Muscle of leg (tissue), 11 donors: Measurements from ENCODE around the gene ACP4. TPM values are rescaled to one million over a fixed set of nuclear protein-coding genes. Genes with fewer than 3 reads are reported as not detected.
"Not testable (repeated sequence)": the region's sequence is repeated elsewhere in the genome, so short reads cannot be mapped to it uniquely, and the experiment has no call there.

Experiments used
- DNase-seq: peaks from one replicate; pipeline ENCODE4 v3.0.0; 2013
- H3K27ac ChIP-seq: one replicate; pipeline ENCODE4 v1.5.1; 2013; ENCODE audit warnings: mild to moderate bottlenecking, low read length, control low read depth
- H3K27me3 ChIP-seq: one replicate; pipeline ENCODE4 v1.6.1; 2013; ENCODE audit warnings: low read length; ENCODE audit not compliant: control insufficient read depth, insufficient read depth
- H3K36me3 ChIP-seq: one replicate; pipeline ENCODE4 v1.6.1; 2013; ENCODE audit warnings: low read length; ENCODE audit not compliant: control insufficient read depth, insufficient read depth
- H3K4me1 ChIP-seq: one replicate; pipeline ENCODE4 v1.6.1; 2013; ENCODE audit warnings: low read length; ENCODE audit not compliant: control insufficient read depth, insufficient read depth
- H3K4me3 ChIP-seq: one replicate; pipeline ENCODE4 v1.5.1; 2013; ENCODE audit warnings: low read length, control low read depth
- H3K9me3 ChIP-seq: replicated peaks from 2 replicates; pipeline ENCODE4 v1.6.1; 2013; ENCODE audit warnings: low read depth, low read length; ENCODE audit not compliant: control insufficient read depth
- WGBS: methylation state at CpG from one replicate; pipeline ENCODE4 v1.1.5; 2013; ENCODE audit warnings: missing lambda C conversion rate; ENCODE audit not compliant: insufficient coverage; 5-methylcytosine and 5-hydroxymethylcytosine counted together
- polyA plus RNA-seq, 8 donors: library from polyadenylated mRNA; unstranded; fragments of 120-200 nt; gene quantifications; one replicate each; pipeline versions ENCODE4 v1.2.1 to v1.2.3, GENCODE V29; 2013; ENCODE audit warnings: inconsistent platforms in 1 of 8, low replicate concordance in 1 of 8; ENCODE audit not compliant: insufficient read length in 8 of 8, insufficient read depth in 1 of 8
- total RNA-seq: library from RNA; stranded (reverse); fragments of 120-200 nt; gene quantifications from one replicate; pipeline ENCODE4 v1.2.4, GENCODE V29; 2013

Gene ACP4
- total and polyA plus RNA-seq, 9 donors = 0.15 to 0.16 (median 0.15) TPM; not detected in 6

DNA sequence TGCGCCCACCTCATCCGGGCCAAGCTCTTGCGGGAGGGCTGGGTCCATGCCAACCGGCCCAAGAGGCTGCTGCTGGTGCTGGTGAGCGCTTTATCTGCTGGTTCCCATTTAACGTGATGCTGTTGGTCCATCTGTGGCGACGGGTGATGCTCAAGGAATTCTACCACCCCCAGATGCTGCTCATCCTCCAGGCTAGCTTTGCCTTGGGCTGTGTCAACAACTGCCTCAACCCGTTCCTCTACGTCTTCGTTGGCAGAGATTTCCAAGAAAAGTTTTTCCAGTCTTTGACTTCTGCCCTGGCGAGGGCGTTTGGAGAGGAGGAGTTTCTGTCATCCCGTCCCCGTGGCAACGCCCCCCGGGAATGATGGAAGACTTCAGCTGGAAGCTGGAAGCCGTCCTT lies 31.1 kb upstream of the ACP4 start:
- DNase-seq, H3K27me3 ChIP-seq, H3K4me3 ChIP-seq, H3K9me3 ChIP-seq, H3K4me1 ChIP-seq, H3K27ac ChIP-seq, H3K36me3 ChIP-seq: not testable (repeated sequence)
- WGBS = 92% methylated on average over 8 of the region's 18 CpGs

DNA sequence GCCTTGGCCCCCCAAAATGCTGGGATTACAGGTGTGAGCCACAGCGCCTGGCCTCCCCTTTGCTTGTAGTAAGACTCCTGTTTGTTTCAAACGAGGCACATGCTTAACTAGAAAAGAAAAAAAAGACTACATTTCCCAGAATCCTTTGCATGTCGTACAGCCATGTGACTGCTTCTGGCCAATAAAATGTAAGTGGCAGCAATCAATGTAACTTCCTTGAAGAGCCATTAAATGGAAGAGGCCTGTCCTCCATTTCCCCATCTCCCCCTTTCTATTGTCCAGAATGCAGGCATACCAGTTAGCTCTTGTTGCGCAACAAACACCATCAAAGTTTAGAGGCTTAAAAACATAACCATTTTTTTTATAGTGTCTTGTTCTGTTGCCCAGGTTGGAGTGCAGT lies 30.3 kb upstream of the ACP4 start:
- H3K9me3 ChIP-seq = no peaks in the 10 kb centered on the region
- H3K4me3 ChIP-seq = no peak overlapping the region
- no peaks in the 10 kb centered on the region for H3K4me1 ChIP-seq
- DNase-seq = peak; percentile 8
- 100% methylated on average over 1 of the region's 4 CpGs for WGBS
- no peak overlapping the region for H3K27ac ChIP-seq
- H3K36me3 ChIP-seq = no peaks in the 10 kb centered on the region
- peaks cover 3% of the 10 kb centered on the region for H3K27me3 ChIP-seq

DNA sequence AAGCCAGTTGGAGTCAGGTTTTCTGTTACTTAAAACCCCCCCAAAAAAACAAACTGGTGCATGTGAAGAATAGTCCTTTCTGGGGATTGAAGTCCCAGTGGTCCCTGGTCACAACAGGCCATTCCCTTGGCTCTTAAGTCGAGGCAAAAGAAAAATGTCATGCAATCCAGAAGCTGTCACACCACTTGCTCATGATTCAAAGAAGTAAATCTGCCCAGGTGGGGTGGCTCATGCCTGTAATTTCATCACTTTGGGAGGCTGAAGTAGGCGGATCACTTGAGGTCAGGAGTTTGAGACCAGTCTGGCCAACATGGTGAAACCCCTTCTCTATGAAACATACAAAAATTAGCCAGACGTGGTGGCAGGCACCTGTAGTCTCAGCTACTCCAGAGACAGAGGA lies 28.7 kb upstream of the ACP4 start:
- not testable (repeated sequence) for DNase-seq, H3K27me3 ChIP-seq, H3K4me3 ChIP-seq, H3K4me1 ChIP-seq, H3K27ac ChIP-seq, H3K9me3 ChIP-seq, H3K36me3 ChIP-seq
- 40% methylated on average over 1 of the region's 3 CpGs for WGBS

DNA sequence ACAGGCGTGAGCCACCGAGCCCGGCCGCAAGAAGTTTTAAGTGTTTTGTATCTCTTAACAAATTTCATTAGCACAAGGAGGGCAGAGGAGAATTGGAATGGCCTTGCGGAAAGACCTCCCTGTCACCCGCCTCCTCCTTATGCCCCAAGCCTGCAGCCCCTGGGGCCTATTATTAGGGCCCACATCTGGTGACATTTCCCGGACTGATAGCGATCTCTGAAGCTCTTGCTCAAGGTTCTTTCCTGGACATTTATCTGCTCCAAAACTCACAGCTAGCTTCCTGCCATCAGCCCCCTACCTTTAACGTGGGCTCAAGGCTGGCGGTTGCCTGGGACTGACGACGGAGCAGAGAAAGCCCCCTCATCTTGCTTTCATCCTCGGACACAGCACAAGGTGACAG lies 26.7 kb upstream of the ACP4 start:
- no CpG with 5 or more reads among the region's 13 CpGs for WGBS
- H3K27me3 ChIP-seq, H3K4me3 ChIP-seq, H3K36me3 ChIP-seq, H3K9me3 ChIP-seq, H3K4me1 ChIP-seq, DNase-seq, H3K27ac ChIP-seq: not testable (repeated sequence)

DNA sequence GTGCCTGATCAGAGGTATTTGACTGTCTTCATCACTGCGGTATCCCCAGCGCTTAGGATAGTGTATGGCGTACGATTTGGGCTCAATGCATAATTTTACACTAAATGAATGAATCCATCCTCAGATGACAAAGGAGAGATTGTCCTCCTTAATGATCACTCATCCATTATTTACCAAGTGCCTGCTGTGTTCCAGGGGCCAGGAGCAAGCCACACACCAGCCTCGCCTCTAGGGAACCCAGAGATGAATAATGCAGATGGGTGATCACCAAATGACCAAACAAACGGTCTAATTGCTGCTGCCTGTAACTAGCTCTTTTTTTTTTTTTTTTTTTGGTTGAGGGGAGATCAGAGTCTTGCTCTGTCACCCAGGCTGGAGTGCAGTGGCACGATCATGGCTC lies 25.8 kb upstream of the ACP4 start:
- H3K4me3 ChIP-seq = no peak overlapping the region
- no peaks in the 10 kb centered on the region for H3K9me3 ChIP-seq
- no peaks in the 10 kb centered on the region for H3K36me3 ChIP-seq
- WGBS = no CpG with 5 or more reads among the region's 7 CpGs
- no peak overlapping the region for H3K27ac ChIP-seq
- no peaks in the 10 kb centered on the region for H3K27me3 ChIP-seq
- DNase-seq = no peak
- H3K4me1 ChIP-seq = no peaks in the 10 kb centered on the region

DNA sequence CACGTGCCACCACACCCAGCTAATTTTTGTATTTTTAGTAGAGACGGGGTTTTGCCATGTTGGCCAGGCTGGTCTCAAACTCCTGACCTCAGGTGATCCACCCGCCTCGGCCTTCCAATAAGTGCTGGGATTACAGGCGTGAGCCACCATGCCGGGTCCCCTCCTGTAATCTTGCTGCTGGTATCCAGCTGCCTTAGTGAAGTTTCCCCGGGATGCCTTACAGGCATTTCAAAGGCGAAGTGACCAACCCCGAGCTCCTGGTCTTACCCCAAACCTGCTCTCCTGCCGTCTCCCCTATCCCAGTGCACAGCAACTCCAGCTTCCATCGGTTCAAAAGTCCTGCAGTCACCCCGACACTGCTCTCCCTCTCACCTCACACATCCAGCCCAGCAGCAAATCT lies 23.5 kb upstream of the ACP4 start:
- 77% methylated on average over 8 of the region's 12 CpGs for WGBS
- H3K36me3 ChIP-seq, H3K27me3 ChIP-seq, H3K9me3 ChIP-seq, H3K27ac ChIP-seq, H3K4me3 ChIP-seq, DNase-seq, H3K4me1 ChIP-seq: not testable (repeated sequence)

DNA sequence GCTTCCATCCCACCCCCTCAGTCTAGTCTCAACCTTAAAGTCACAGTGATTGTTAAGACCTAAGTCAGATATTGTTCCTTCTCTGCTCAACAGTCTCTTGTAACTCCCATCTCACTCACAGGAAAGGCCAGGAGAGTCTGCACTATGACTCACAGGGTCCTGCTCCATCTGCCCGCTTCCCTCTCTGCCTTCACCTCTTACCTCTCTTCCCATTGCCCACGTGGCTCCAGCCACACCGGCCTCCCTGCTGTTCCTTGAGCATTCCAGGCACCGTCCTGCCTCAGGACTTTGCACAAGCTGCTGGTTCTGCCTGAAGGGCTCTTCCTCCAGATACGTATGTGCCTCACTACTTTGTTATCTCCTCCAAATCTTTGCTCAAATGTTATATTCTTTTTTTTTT lies 23.0 kb upstream of the ACP4 start:
- H3K9me3 ChIP-seq, H3K27me3 ChIP-seq, H3K36me3 ChIP-seq, H3K27ac ChIP-seq, H3K4me1 ChIP-seq, DNase-seq, H3K4me3 ChIP-seq: not testable (repeated sequence)
- WGBS = 24% methylated on average over 4 of the region's 5 CpGs

DNA sequence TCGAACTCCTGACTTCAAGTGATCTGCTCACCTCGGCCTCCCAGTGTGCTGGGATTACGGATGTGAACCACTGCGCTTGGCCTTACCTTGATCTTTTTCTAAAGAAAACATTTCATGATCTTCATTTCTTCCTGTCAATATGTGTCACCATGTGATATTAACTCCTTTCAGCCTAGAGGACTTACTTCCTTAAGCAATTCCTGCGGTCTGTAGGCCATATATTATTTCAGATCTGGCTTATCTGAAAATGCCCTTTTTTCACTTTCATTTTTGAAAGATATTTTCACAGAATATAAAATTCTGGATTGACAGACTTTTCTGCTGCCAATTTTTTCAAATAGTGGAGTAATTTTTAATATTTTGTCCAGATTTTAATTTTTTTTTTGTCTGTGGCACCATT lies 21.9 kb upstream of the ACP4 start:
- no peaks in the 10 kb centered on the region for H3K9me3 ChIP-seq
- H3K36me3 ChIP-seq = no peaks in the 10 kb centered on the region
- H3K4me3 ChIP-seq = no peak overlapping the region
- DNase-seq = no peak
- peaks cover 2% of the 10 kb centered on the region for H3K27me3 ChIP-seq
- 82% methylated on average over 4 of the region's 5 CpGs for WGBS
- no peaks in the 10 kb centered on the region for H3K4me1 ChIP-seq
- no peak overlapping the region for H3K27ac ChIP-seq

DNA sequence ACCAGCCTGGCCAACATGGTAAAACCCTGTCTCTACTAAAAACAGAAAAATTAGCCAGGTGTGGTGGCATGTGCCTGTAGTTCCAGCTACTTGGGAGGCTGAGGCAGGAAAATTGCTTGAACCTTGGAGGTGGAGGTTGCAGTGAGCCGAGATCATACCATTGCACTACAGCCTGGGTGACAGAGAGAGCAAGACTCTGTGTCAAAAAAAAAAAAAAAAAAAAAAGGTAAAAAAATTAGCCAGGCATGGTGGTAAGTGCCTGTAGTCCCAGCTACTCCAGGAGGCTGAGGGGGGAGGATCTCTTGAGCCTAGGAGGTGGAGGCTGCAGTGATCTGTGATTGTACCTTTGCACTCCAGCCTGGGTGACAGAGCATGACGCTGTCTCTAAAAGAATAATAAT lies 20.1 kb upstream of the ACP4 start, which contains the start of gene GPR32:
Gene GPR32, plus strand, starts transcription at position 301 of the 400 bp plus-strand sequence. CDS start 137 bp downstream, outside the sequence.
- not testable (repeated sequence) for H3K36me3 ChIP-seq, H3K27ac ChIP-seq, DNase-seq, H3K9me3 ChIP-seq, H3K27me3 ChIP-seq, H3K4me1 ChIP-seq, H3K4me3 ChIP-seq
- WGBS = no CpG with 5 or more reads among the region's 2 CpGs

DNA sequence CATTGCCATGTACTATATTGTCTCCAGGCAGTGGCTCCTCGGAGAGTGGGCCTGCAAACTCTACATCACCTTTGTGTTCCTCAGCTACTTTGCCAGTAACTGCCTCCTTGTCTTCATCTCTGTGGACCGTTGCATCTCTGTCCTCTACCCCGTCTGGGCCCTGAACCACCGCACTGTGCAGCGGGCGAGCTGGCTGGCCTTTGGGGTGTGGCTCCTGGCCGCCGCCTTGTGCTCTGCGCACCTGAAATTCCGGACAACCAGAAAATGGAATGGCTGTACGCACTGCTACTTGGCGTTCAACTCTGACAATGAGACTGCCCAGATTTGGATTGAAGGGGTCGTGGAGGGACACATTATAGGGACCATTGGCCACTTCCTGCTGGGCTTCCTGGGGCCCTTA lies 19.3 kb upstream of the ACP4 start:
- no peak for DNase-seq
- Histone ChIP-seq H3K4me1 (no peaks in the 10 kb centered on the region), H3K27me3 (peaks cover 9% of the 10 kb centered on the region), H3K27ac (no peak overlapping the region), H3K36me3 (no peaks in the 10 kb centered on the region), H3K9me3 (no peaks in the 10 kb centered on the region), H3K4me3 (no peak overlapping the region)
- 82% methylated on average over 11 of the region's 13 CpGs for WGBS

DNA sequence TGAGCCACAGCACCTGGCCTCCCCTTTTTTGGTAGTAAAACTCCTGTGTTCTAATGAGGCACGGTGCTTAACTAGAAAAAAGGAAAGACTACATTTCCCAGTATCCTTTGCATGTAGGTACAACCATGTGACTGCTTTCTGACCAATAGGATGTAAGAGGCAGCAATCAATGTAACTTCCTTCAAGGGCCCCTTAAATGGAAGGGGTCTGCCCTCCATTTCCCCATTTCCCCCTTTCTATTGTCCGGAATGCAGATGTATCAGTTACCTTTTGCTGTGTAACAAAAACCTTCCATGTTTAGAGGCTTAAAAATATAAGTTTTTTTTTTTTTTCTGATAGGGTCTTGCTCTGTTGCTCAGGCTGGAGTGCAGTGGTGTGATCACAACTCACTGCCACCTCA lies 17.7 kb upstream of the ACP4 start:
- no peak for DNase-seq
- Histone ChIP-seq H3K27ac (no peak overlapping the region), H3K36me3 (no peaks in the 10 kb centered on the region), H3K4me1 (no peaks in the 10 kb centered on the region), H3K9me3 (no peaks in the 10 kb centered on the region), H3K27me3 (peaks cover 17% of the 10 kb centered on the region), H3K4me3 (no peak overlapping the region)
- no CpG with 5 or more reads among the region's 2 CpGs for WGBS
